HepG2 (cell line): Measurements from ENCODE around the gene ABCE1. TPM values are rescaled to one million over a fixed set of nuclear protein-coding genes. Genes with fewer than 3 reads are reported as not detected.

Source experiments
- ATAC-seq: fragments of 200-7000 bp; cut with Tn5 transposase; 3 replicates; pipeline ENCODE4 v1.9.1; 2020; ENCODE audit warnings: mild to moderate bottlenecking, moderate library complexity
- BruUV-seq: library from RNA; stranded (reverse); fragments of 400-500 nt; replicated peaks from 2 replicates; lab custom pipeline; 2021; lab: Mats Ljungman, UMichigan
- CTCF ChIA-PET: fragments of 300-600 bp; formaldehyde crosslinking; extraction: SDS; loops from one replicate; lab custom pipeline; 2021; ENCODE audit warnings: low total read pairs, inconsistent platforms, low intra/inter-chr PET ratio; lab: Yijun Ruan, JAX
- POLR2A ChIA-PET: fragments of 350-600 bp; sonication (Branson Sonifier 250); formaldehyde crosslinking; loops from one replicate; lab custom pipeline; 2020; ENCODE audit warnings: antibody characterized with exemption, inconsistent platforms; lab: Yijun Ruan, JAX
- DNase-seq: peaks from one replicate; pipeline ENCODE4 v3.0.0-alpha.2; 2015; ENCODE audit warnings: low spot score
- FAIRE-seq: peaks from 3 replicates; lab custom pipeline; 2011; peaks lifted over from hg19 to GRCh38; lab: Jason Lieb, UNC
- H2AFZ ChIP-seq: one replicate; pipeline ENCODE4 v1.6.1; 2011; ENCODE audit warnings: low read length, inconsistent platforms
- H3K27ac ChIP-seq: fragments of 300-600 bp; 3 replicates; pipeline ENCODE4 v1.8.0; 2011; ENCODE audit warnings: mixed run types, mild to moderate bottlenecking, mixed read lengths, low read length, inconsistent platforms; ENCODE audit not compliant: insufficient read depth; ENCODE audit errors: extremely low read length
- H3K27me3 ChIP-seq, 2 experiments: fragments of 200-600 bp in 1 of 2; 2 replicates in 1 of 2; 3 replicates in 1 of 2; pipeline versions ENCODE4 v1.6.0 to v1.8.0; 2011; ENCODE audit warnings: low read length in 2 of 2, mild to moderate bottlenecking in 2 of 2, moderate library complexity in 2 of 2, inconsistent platforms in 1 of 2; ENCODE audit not compliant: insufficient read depth in 2 of 2, control insufficient read depth in 1 of 2
- H3K36me3 ChIP-seq, 2 experiments: fragments of 200-600 bp in 1 of 2; replicated peaks in 1 of 2; 2 replicates in 1 of 2; 3 replicates in 1 of 2; pipeline versions ENCODE4 v1.5.1 to v1.8.0; 2011; ENCODE audit warnings: low read length in 2 of 2, inconsistent platforms in 1 of 2; ENCODE audit not compliant: insufficient read depth in 2 of 2, control insufficient read depth in 1 of 2
- H3K4me1 ChIP-seq: 2 replicates; pipeline ENCODE4 v1.5.1; 2012; ENCODE audit warnings: low read length, inconsistent platforms; ENCODE audit not compliant: insufficient read depth
- H3K4me2 ChIP-seq: 2 replicates; pipeline ENCODE4 v1.6.0; 2011; ENCODE audit warnings: low read depth, low read length, inconsistent platforms
- H3K4me3 ChIP-seq, 3 experiments: fragments of 200-600 bp in 1 of 3; sonication (generic), shearing (Covaris generic) in 1 of 3; replicated peaks in 1 of 3; 2 replicates each; pipeline ENCODE4 v1.5.1; 2011 to 2016; ENCODE audit warnings: low read length in 3 of 3, inconsistent platforms in 2 of 3, low read depth in 2 of 3, mild to moderate bottlenecking in 2 of 3, control low read depth in 1 of 3, mixed read lengths in 1 of 3; ENCODE audit not compliant: insufficient read depth in 1 of 3
- H3K79me2 ChIP-seq: one replicate; pipeline ENCODE4 v1.6.1; 2011; ENCODE audit warnings: low read length, inconsistent platforms; ENCODE audit not compliant: insufficient read depth
- H3K9ac ChIP-seq: 2 replicates; pipeline ENCODE4 v1.6.0; 2011; ENCODE audit warnings: mild to moderate bottlenecking, low read depth, low read length, inconsistent platforms; ENCODE audit not compliant: insufficient read depth
- H3K9me3 ChIP-seq: 2 replicates; pipeline ENCODE4 v1.5.1; 2012; ENCODE audit warnings: mild to moderate bottlenecking, low read length
- H4K20me1 ChIP-seq: 2 replicates; pipeline ENCODE4 v1.6.0; 2011; ENCODE audit warnings: inconsistent platforms, mild to moderate bottlenecking, low read length, moderate library complexity; ENCODE audit not compliant: insufficient read depth
- CERS6 ChIP-seq: sonication (generic); formaldehyde crosslinking; IDR thresholded peaks from 2 replicates; pipeline ENCODE4 v1.5.0; 2020; ENCODE audit warnings: missing genetic modification reagents
- GLI4 ChIP-seq: sonication (generic); formaldehyde crosslinking; IDR thresholded peaks from 2 replicates; pipeline ENCODE4 v1.5.1; 2020; ENCODE audit warnings: missing genetic modification reagents, mild to moderate bottlenecking, moderate library complexity, borderline replicate concordance
- HNRNPK ChIP-seq: fragments of 200-400 bp; formaldehyde crosslinking; IDR thresholded peaks from 2 replicates; pipeline ENCODE4 v1.6.1; 2018; ENCODE audit warnings: low read length, low read depth, moderate library complexity, mild to moderate bottlenecking; ENCODE audit not compliant: poor library complexity, severe bottlenecking
- MTERF4 ChIP-seq: sonication (generic); formaldehyde crosslinking; IDR thresholded peaks from 2 replicates; pipeline ENCODE4 v1.8.0; 2023; ENCODE audit warnings: mild to moderate bottlenecking, missing genetic modification reagents
- NCOA1 ChIP-seq: sonication (generic); formaldehyde crosslinking; IDR thresholded peaks from 2 replicates; pipeline ENCODE4 v1.9.0; 2021; ENCODE audit warnings: missing genetic modification reagents
- ZNF160 ChIP-seq: sonication (generic); formaldehyde crosslinking; IDR thresholded peaks from 2 replicates; pipeline ENCODE4 v1.8.0; 2022; ENCODE audit warnings: mild to moderate bottlenecking, inconsistent platforms, missing genetic modification reagents
- ZNF629 ChIP-seq: sonication (generic); formaldehyde crosslinking; conservative IDR thresholded peaks from 2 replicates; pipeline ENCODE4 v1.5.0; 2020; ENCODE audit warnings: missing genetic modification reagents
- ZNF678 ChIP-seq: sonication (generic); formaldehyde crosslinking; IDR thresholded peaks from 2 replicates; pipeline ENCODE4 v1.4.0; 2020; ENCODE audit warnings: mild to moderate bottlenecking, missing genetic modification reagents
- in situ Hi-C: cut with HindIII; loops from 2 replicates; pipeline ENCODE4 v1.10.0; 2017; ENCODE audit warnings: low pct_unique_long_range_greater_than_20kb; ENCODE audit not compliant: extremely low pct_ligation_motif_present
- intact Hi-C: fragments of 100-400 bp; cut with micrococcal nuclease; formaldehyde crosslinking; loops from one replicate; pipeline ENCODE4 v1.10.0; 2022; ENCODE audit not compliant: unreplicated experiment
- polyA plus RNA-seq, 8 experiments: library from polyadenylated mRNA; depleted of rRNA in 3 of 8; stranded (reverse) in 7 of 8; unstranded in 1 of 8; fragments of >200 nt; fragmentation: Illumina TruSeq in 4 of 8; extraction: Trizol in 4 of 8; gene quantifications; 2 replicates each; pipeline versions ENCODE4 v1.2.1 to v1.2.3, GENCODE V29; 2011 to 2016; ENCODE audit warnings: low read depth in 4 of 8, missing spikeins in 1 of 8, mixed read lengths in 1 of 8; ENCODE audit not compliant: insufficient read depth in 1 of 8
- total RNA-seq, 5 experiments: library from RNA; depleted of rRNA; stranded (reverse); fragments of >200 nt; fragmentation: Illumina TruSeq; extraction: Trizol; gene quantifications; 2 replicates each; pipeline ENCODE4 v1.2.3, GENCODE V29; 2016; ENCODE audit warnings: low read depth in 1 of 5

ABCE1 gene
- total and polyA plus RNA-seq, 2 of the 13 experiments (the other 11 are each of a cell fraction or from before 2014, with no cell fraction given) = 50.8 to 139 TPM

GRCh38 chr4:145048817-145049216 is 49.3 kb upstream of the ABCE1 start:
- H4K20me1 ChIP-seq = no peaks in the 10 kb centered on the region
- no peak overlapping the region for H3K4me3 ChIP-seq
- H3K9me3 ChIP-seq = no peaks in the 10 kb centered on the region
- FAIRE-seq (no peak), ATAC-seq (no peak), DNase-seq (no peak)
- H3K4me2 ChIP-seq = no peak overlapping the region
- H2AFZ ChIP-seq = no peak overlapping the region
- ChIA-PET CTCF (no interaction called here), POLR2A (no interaction called here)
- BruUV-seq = no TSS peak
- H3K79me2 ChIP-seq = no peaks in the 10 kb centered on the region
- no peaks in the 10 kb centered on the region for H3K4me1 ChIP-seq
- H3K9ac ChIP-seq = no peak overlapping the region
- H3K27me3 ChIP-seq = no peaks in the 10 kb centered on the region
- H3K27ac ChIP-seq = no peak overlapping the region
- intact Hi-C loops = no loop called here
- in situ Hi-C loops = no loop called here
- peaks cover 0 to 10% of the 10 kb centered on the region in 2 experiments; a peak in 2 of 5 replicates for H3K36me3 ChIP-seq
- TF ChIP-seq HNRNPK = no peak
- TF ChIP-seq GLI4 = no peak
- no peak for TF ChIP-seq ZNF629
- no peak for TF ChIP-seq NCOA1 (CRISPR knock-in tag)
- no peak for TF ChIP-seq CERS6 (CRISPR knock-in tag)
- TF ChIP-seq MTERF4 = no peak
- no peak for TF ChIP-seq ZNF160 (CRISPR knock-in tag)
- no peak for TF ChIP-seq ZNF678 (CRISPR knock-in tag)
